HG02798 (cell line): ENCODE measurements around the gene COX6B2.
"Not testable (repeated sequence)": the region's sequence is repeated elsewhere in the genome, so short reads cannot be mapped to it uniquely, and the experiment has no call there.

ENCODE experiments used
- ATAC-seq: cut with Tn5 transposase; IDR thresholded peaks from one replicate; pipeline ENCODE4 v1.9.1; 2021; ENCODE audit warnings: mild to moderate bottlenecking; ENCODE audit not compliant: unreplicated experiment, poor library complexity

COX6B2 gene

GRCh38 chr19:55354698-55355212, at the start of gene COX6B2:
COX6B2 (minus strand) TSS chr19:55354719; CDS start chr19:55354521, 198 bp downstream.
- ATAC-seq, result no peak

GRCh38 chr19:55402509-55402908, 48.0 kb upstream of the COX6B2 start:
- ATAC-seq, result no peak

GRCh38 chr19:55401390-55401789, 46.9 kb upstream of the COX6B2 start:
- not testable (repeated sequence) for ATAC-seq

GRCh38 chr19:55400281-55401087, 46.0 kb upstream of the COX6B2 start:
- no peak for ATAC-seq

GRCh38 chr19:55398200-55398925, 43.8 kb upstream of the COX6B2 start:
- ATAC-seq, result no peak

- ATAC-seq, result no peak
Measured at GRCh38 chr19:55392820-55393761, 38.6 kb upstream of the COX6B2 start.

- ATAC-seq, result no peak
Measured at GRCh38 chr19:55391702-55392615, 37.4 kb upstream of the COX6B2 start.

GRCh38 chr19:55391191-55391670, 36.7 kb upstream of the COX6B2 start:
- ATAC-seq, result no peak

- no peak for ATAC-seq
Measured at GRCh38 chr19:55390461-55390880, 36.0 kb upstream of the COX6B2 start.

- no peak for ATAC-seq
Measured at GRCh38 chr19:55389386-55390317, 35.1 kb upstream of the COX6B2 start.

- ATAC-seq, result no peak
Measured at GRCh38 chr19:55387736-55388497, 33.4 kb upstream of the COX6B2 start.

- ATAC-seq, result no peak
Measured at GRCh38 chr19:55386493-55386971, 32.0 kb upstream of the COX6B2 start.

- ATAC-seq, result peak; percentile 77
Measured at GRCh38 chr19:55385724-55386492, 31.4 kb upstream of the COX6B2 start, which contains the start of gene RPL28. RPL28 (plus strand) TSS chr19:55385932; CDS start chr19:55386358, 426 bp downstream.

- peak; percentile 65 for ATAC-seq
Measured at GRCh38 chr19:55384920-55385723, 30.6 kb upstream of the COX6B2 start.

- ATAC-seq, result no peak
Measured at GRCh38 chr19:55384131-55384919, 29.8 kb upstream of the COX6B2 start, which contains the start of gene TMEM238. TMEM238 (minus strand) TSS chr19:55384292; CDS start chr19:55384259, 33 bp downstream.
